Karpas-422 (cell line): ENCODE data around the gene IL11RA. TPM values are rescaled to one million over a fixed set of nuclear protein-coding genes. Genes with fewer than 3 reads are reported as not detected.
A peak's percentile ranks its signal among the peaks of the same experiment; 100 is the strongest.

Experiments
- DNase-seq: peaks from one replicate; pipeline ENCODE4 v3.0.0-alpha.2; 2015
- H2AFZ ChIP-seq: fragments of 200-600 bp; sonication (generic); 2 replicates; pipeline ENCODE4 v1.6.1; 2014; ENCODE audit warnings: antibody characterized with exemption, low read length, mixed read lengths
- H3K27ac ChIP-seq: fragments of 200-600 bp; sonication (generic); 2 replicates; pipeline ENCODE4 v1.5.1; 2014; ENCODE audit warnings: mild to moderate bottlenecking, low read length, moderate library complexity
- H3K27me3 ChIP-seq: fragments of 200-600 bp; sonication (generic); 2 replicates; pipeline ENCODE4 v1.6.1; 2014; ENCODE audit warnings: low read length, mixed read lengths
- H3K36me3 ChIP-seq: fragments of 200-600 bp; sonication (generic); 2 replicates; pipeline ENCODE4 v1.6.1; 2014; ENCODE audit warnings: low read length, mixed read lengths; ENCODE audit not compliant: insufficient read depth
- H3K4me1 ChIP-seq: fragments of 200-600 bp; sonication (generic); 2 replicates; pipeline ENCODE4 v1.6.1; 2014; ENCODE audit warnings: mild to moderate bottlenecking, low read length, mixed read lengths
- H3K4me2 ChIP-seq: fragments of 200-600 bp; sonication (generic); 2 replicates; pipeline ENCODE4 v1.6.1; 2014; ENCODE audit warnings: low read length, low read depth, mild to moderate bottlenecking; ENCODE audit not compliant: poor library complexity, severe bottlenecking
- H3K4me3 ChIP-seq: fragments of 200-600 bp; sonication (generic); 2 replicates; pipeline ENCODE4 v1.5.1; 2014; ENCODE audit warnings: mild to moderate bottlenecking, antibody characterized with exemption, low read length, mixed read lengths
- H3K79me2 ChIP-seq: fragments of 200-600 bp; sonication (generic); 2 replicates; pipeline ENCODE4 v1.6.1; 2014; ENCODE audit warnings: mild to moderate bottlenecking, low read length, mixed read lengths
- H3K9ac ChIP-seq: fragments of 200-600 bp; sonication (generic); 2 replicates; pipeline ENCODE4 v1.6.0; 2014; ENCODE audit warnings: low read length
- H3K9me2 ChIP-seq: fragments of 200-600 bp; sonication (generic), shearing (Covaris generic); replicated peaks from 2 replicates; pipeline ENCODE4 v1.6.0; 2014; ENCODE audit warnings: mild to moderate bottlenecking, low read length, moderate library complexity; ENCODE audit not compliant: insufficient read depth
- H3K9me3 ChIP-seq: fragments of 300-700, 200-600 bp; sonication (generic); 2 replicates; pipeline ENCODE4 v1.6.1; 2014; ENCODE audit warnings: low read length, mixed read lengths
- H4K20me1 ChIP-seq: fragments of 200-600 bp; sonication (generic); 2 replicates; pipeline ENCODE4 v1.6.1; 2014; ENCODE audit warnings: mild to moderate bottlenecking, antibody characterized with exemption, low read length, low read depth; ENCODE audit not compliant: insufficient read depth
- total RNA-seq: library from RNA; depleted of rRNA; stranded (reverse); fragments of >200 nt; shearing (Covaris generic); gene quantifications from 2 replicates; pipeline ENCODE4 v1.2.3, GENCODE V29; 2014; ENCODE audit warnings: low replicate concordance

The IL11RA gene
- total RNA-seq, 1 experiment from 2014 or later, result 15.1 TPM

DNA sequence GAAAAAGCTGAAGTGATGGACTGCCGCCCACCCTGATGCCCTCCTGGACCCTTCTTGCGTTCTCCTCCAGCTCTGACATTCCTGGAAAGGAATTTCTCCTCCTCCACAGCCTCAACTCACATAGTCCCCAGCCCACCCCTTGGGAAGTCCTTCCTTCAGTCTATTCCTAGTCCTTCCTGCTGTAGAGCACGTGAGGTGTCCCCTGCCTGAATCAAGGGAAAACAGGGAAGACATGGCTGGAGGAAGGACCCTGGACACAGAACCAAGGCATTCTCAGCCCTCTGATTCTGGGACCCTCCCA, 26.8 kb upstream of the IL11RA start:
- Histone ChIP-seq H3K9me3 (no peaks in the 10 kb centered on the region), H3K79me2 (peaks cover under 1% of the 10 kb centered on the region; the same call in 1 of the 2 replicates), H3K36me3 (no peaks in the 10 kb centered on the region), H3K4me2 (no peak overlapping the region), H3K4me3 (no peak overlapping the region), H3K27ac (no peak overlapping the region), H3K9me2 (no peaks in the 10 kb centered on the region), H3K27me3 (0 out of 2 replicates have a peak, but pooled peaks cover 4% of the 10 kb centered on the region), H3K4me1 (peaks cover 12% of the 10 kb centered on the region), H3K9ac (no peak overlapping the region), H4K20me1 (0 out of 2 replicates have a peak, but pooled peaks cover 2% of the 10 kb centered on the region), H2AFZ (no peak overlapping the region)
- DNase-seq, result no peak

DNA sequence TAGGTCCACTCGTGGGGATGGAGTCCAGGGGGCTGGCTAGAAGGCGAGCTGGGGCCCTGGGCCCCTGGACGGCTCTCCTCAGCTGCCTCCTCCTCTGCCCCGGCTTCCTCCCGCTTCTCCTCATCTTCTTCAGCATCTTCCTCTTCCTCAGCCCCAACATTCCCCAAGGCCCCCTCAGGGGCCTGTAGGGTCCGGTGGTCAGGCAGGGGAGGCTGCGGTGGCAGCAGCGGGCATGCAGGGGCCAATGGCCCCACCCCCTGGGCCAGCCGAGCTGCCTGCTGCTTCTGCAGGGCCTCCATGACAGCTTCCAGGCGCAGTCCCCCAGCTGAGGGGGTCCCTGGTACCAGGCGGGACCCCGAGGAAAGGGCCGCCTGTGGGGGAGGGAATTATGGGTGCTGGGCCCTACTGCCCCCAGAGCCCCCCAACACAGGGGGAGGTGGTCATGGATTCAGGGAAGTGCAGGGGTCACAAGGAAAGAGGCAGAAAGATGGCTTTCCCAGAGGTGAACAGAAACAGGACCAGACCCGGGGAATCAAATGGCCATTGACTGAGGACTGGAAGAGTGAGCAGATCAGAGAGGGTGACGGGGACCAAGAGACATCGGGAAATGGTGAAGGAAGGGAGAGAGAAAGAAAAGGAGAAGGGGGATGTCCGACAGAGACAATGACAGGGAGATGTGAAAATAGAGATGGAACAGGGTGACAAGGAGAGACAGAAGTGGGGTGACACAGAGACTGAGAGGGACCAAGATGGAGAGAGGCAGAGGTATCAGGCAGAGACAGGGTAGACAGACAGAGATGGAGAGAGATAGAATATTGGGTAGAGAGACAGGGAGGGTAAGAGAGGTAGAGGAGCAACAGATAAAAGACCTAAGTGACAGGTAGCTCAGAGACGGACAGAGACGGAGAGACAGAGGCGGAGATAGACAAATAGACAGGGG, 24.0 kb upstream of the IL11RA start:
- Histone ChIP-seq H3K27me3 (0 out of 2 replicates have a peak, but pooled peaks cover 4% of the 10 kb centered on the region), H3K36me3 (no peaks in the 10 kb centered on the region)

DNA sequence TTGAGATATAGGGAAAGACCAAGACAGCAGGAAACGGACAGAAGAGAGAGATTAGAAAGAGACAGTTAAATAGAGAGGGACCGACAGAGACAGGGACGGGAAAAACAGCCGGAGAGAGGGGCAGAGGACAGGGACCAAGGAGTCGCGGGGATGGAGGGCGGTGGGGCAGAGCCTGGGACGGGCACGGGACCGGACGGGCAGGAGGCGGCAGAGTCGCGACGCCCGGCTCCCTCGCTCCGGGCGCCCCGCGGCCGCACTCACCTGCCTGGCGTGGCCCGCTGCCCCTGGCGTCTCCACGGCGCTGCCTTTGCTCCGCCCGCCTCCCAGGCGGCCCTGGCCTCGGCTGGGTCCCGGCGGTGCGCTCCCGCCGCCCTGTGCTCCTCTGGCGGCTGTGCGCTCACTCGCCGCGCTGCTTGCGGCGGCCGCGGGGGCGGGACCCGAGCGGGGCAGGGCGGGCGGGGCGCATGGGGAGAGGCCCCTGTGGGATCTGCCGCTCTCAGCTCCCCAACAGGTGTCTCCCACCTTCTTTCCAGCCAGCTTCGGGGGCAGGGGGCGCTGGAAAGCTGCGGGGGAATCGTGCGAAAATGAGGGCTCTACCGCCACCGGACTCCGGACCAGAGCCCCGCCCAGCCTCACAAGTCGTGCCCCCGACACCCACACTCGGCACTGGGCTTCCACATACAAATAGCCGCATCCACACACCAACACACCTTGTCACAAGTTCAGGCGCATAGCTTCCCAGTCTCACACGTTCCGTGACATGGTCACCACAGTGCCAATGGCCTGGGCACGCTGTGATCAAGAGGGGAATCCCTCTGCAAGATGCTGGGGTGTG, 23.1 kb upstream of the IL11RA start, which contains the start of gene ARID3C:
ARID3C (minus strand) TSS at position 411 of the 835 bp plus-strand sequence. CDS start 1,052 bp downstream, outside the sequence.
- H3K27ac ChIP-seq, result no peak within 1 kb of the TSS
- no peak within 1 kb of the TSS for H2AFZ ChIP-seq
- H3K4me2 ChIP-seq, result peak within 1 kb of the TSS; percentile 38
- peak within 1 kb of the TSS; percentile 16; the same call in 1 of the 2 replicates for H3K4me3 ChIP-seq
- DNase-seq, result peak; percentile 37
- H3K27me3 ChIP-seq, result 0 out of 2 replicates have a peak, but pooled peaks cover 4% of the 10 kb centered on the region
- H3K9ac ChIP-seq, result no peak within 1 kb of the TSS
- H3K9me3 ChIP-seq, result no peaks in the 10 kb centered on the region
- 0 out of 2 replicates have a peak, but pooled peaks cover 3% of the 10 kb centered on the region for H4K20me1 ChIP-seq
- H3K79me2 ChIP-seq, result no peaks in the 10 kb centered on the region
- H3K36me3 ChIP-seq, result no peaks in the 10 kb centered on the region
- H3K4me1 ChIP-seq, result peaks cover 7% of the 10 kb centered on the region
- no peaks in the 10 kb centered on the region for H3K9me2 ChIP-seq

More for the DNA sequence above, 24.0 kb upstream of the IL11RA start:
- Histone ChIP-seq H3K79me2 (no peaks in the 10 kb centered on the region), H3K9ac (no peak overlapping the region), H3K9me2 (no peaks in the 10 kb centered on the region), H3K27ac (no peak overlapping the region), H4K20me1 (0 out of 2 replicates have a peak, but pooled peaks cover 3% of the 10 kb centered on the region), H2AFZ (no peak overlapping the region), H3K4me2 (peak overlapping the region; percentile 38), H3K4me3 (peak overlapping the region; percentile 16; the same call in 1 of the 2 replicates), H3K9me3 (no peaks in the 10 kb centered on the region), H3K4me1 (peaks cover 7% of the 10 kb centered on the region)
- DNase-seq, result no peak

DNA sequence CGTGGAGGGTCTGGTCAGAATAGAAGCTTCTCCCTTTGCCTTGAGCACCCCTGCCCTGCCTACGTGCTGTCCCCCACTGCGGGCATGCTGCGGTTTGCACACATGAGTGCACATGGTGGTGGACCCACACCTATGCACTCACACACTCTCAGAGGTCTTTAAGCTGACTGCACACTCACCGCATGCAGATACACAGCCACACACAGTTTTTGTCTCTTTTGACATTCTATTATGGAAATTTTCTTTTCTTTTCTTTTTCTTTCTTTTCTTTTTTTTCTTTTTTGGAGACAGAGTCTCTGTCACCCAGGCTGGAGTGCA, 22.5 kb upstream of the IL11RA start:
- Histone ChIP-seq H3K27ac (no peak overlapping the region), H3K27me3 (0 out of 2 replicates have a peak, but pooled peaks cover 4% of the 10 kb centered on the region), H3K9me2 (no peaks in the 10 kb centered on the region), H2AFZ (no peak overlapping the region), H3K36me3 (no peaks in the 10 kb centered on the region), H3K79me2 (no peaks in the 10 kb centered on the region), H3K4me1 (peaks cover 7% of the 10 kb centered on the region), H3K4me3 (no peak overlapping the region; the same call in 1 of the 2 replicates), H3K4me2 (no peak overlapping the region), H3K9ac (no peak overlapping the region), H4K20me1 (0 out of 2 replicates have a peak, but pooled peaks cover 3% of the 10 kb centered on the region), H3K9me3 (no peaks in the 10 kb centered on the region)
- DNase-seq, result peak; percentile 38

DNA sequence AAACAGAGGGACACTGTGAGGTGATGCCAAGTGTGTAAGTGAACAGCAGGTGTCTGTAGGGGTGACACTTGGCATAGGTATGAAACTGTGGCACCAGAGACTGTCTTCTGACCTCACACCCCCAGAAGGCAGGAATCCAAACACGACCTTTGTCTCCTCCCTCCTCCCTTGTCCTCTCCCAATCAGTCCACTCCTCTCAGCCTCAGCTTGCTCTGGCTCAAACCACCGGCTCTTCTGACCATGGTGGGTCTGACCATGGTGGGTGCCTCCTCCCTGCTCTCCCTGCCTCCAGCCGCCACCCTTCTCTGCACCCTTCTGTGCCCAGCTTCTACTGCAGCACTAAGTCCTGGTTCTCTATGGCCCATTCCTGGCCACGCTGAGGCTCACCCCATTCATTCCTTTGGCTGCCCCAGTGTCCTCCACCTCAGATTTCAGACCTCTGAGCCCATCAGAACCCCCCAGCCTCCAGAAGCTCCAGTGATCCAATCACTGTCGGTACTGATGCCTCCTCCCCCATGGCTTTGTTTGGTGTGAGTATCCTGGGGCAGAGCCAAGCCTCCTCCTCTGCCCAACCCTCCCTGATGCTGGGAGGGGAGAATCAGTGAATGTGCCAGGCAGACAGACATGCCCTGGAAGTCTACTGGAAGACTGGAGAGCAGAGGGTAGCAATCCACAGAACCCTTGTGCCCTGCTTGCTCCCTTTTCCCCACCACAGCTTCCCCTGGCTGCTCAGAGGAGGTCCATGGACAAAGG, 21.4 kb upstream of the IL11RA start:
- H3K9ac ChIP-seq, result no peak overlapping the region
- H3K9me2 ChIP-seq, result no peaks in the 10 kb centered on the region
- H3K4me2 ChIP-seq, result no peak overlapping the region
- H3K9me3 ChIP-seq, result no peaks in the 10 kb centered on the region
- peaks cover 4% of the 10 kb centered on the region; the same call in 1 of the 2 replicates for H3K79me2 ChIP-seq
- H2AFZ ChIP-seq, result no peak overlapping the region
- H4K20me1 ChIP-seq, result peaks cover 13% of the 10 kb centered on the region
- H3K36me3 ChIP-seq, result peaks cover 6% of the 10 kb centered on the region; the same call in 1 of the 2 replicates
- H3K27me3 ChIP-seq, result 0 out of 2 replicates have a peak, but pooled peaks cover 4% of the 10 kb centered on the region
- DNase-seq, result peak; percentile 38
- H3K4me1 ChIP-seq, result peaks cover 12% of the 10 kb centered on the region
- no peak overlapping the region for H3K27ac ChIP-seq
- no peak overlapping the region for H3K4me3 ChIP-seq

DNA sequence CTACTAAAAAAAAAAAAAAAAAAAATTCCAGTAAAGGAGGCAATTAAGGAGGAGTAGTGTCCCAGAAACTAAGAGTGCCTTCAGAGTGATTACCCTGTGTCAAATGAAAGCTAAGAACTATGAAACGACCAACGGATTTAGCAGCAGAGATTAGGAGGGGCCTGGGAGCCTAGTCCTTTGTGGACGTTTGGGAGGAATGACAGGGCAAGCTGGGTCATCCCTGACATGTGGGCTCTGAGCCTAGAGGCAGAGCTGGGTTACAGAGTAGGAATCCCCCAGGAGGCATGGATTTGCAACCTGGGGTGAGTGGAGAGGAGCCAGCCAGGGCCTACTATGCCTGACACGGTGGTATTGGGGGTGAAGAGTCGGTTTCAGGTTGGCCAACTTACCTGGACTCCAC, 18.8 kb upstream of the IL11RA start:
- H3K9me3 ChIP-seq, result no peaks in the 10 kb centered on the region
- peaks cover 22% of the 10 kb centered on the region for H3K79me2 ChIP-seq
- H2AFZ ChIP-seq, result no peak overlapping the region
- H3K36me3 ChIP-seq, result peaks cover 10% of the 10 kb centered on the region; the same call in 1 of the 2 replicates
- peaks cover 27% of the 10 kb centered on the region for H3K4me1 ChIP-seq
- H3K27ac ChIP-seq, result no peak overlapping the region
- no peak overlapping the region for H3K9ac ChIP-seq
- peaks cover 18% of the 10 kb centered on the region for H4K20me1 ChIP-seq
- H3K4me3 ChIP-seq, result no peak overlapping the region
- DNase-seq, result no peak
- H3K4me2 ChIP-seq, result no peak overlapping the region
- no peaks in the 10 kb centered on the region for H3K9me2 ChIP-seq
- H3K27me3 ChIP-seq, result no peaks in the 10 kb centered on the region

DNA sequence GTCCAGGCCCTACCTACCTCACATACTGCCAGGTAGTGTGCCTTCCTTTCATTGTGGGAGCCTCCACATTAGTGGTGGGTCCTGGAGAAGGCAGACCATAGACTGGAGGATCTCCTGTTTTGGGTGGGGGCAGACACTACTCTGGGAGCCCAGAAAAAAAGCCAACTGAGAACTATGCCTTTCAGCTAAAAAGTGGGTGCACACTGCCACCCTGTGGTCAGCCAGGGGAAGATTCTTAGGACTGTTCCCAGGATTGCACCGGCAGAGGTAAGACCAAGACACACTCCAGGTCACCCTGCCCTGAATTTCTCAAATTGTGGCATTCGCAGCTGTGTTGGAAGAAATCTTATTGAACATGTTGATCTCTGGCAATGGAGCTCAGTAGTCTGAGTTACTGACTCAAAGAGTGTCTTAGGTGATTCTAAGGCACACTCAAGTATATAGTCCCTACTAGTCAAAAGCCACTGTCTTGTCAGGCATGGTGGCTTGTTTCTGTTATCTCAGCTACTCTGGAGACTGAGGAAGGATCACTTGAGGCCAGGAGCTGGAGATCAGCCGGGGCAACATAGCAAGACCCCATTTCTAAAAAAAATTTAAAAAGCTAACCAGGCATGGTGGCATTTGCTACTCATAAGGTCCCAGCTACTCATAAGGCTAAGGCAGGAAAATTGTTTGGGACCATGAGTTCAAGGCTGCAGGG, 18.0 kb upstream of the IL11RA start:
- no peaks in the 10 kb centered on the region for H3K9me2 ChIP-seq
- H3K4me1 ChIP-seq, result peaks cover 30% of the 10 kb centered on the region
- H3K4me2 ChIP-seq, result no peak overlapping the region
- H3K79me2 ChIP-seq, result peaks cover 22% of the 10 kb centered on the region
- no peak overlapping the region for H3K9ac ChIP-seq
- H3K9me3 ChIP-seq, result no peaks in the 10 kb centered on the region
- H3K4me3 ChIP-seq, result no peak overlapping the region
- H2AFZ ChIP-seq, result no peak overlapping the region
- DNase-seq, result peak; percentile 89
- peaks cover 18% of the 10 kb centered on the region for H4K20me1 ChIP-seq
- no peaks in the 10 kb centered on the region for H3K27me3 ChIP-seq
- no peak overlapping the region for H3K27ac ChIP-seq
- H3K36me3 ChIP-seq, result peaks cover 10% of the 10 kb centered on the region; the same call in 1 of the 2 replicates
